ENCODE results near the gene FOXC2.

DNA sequence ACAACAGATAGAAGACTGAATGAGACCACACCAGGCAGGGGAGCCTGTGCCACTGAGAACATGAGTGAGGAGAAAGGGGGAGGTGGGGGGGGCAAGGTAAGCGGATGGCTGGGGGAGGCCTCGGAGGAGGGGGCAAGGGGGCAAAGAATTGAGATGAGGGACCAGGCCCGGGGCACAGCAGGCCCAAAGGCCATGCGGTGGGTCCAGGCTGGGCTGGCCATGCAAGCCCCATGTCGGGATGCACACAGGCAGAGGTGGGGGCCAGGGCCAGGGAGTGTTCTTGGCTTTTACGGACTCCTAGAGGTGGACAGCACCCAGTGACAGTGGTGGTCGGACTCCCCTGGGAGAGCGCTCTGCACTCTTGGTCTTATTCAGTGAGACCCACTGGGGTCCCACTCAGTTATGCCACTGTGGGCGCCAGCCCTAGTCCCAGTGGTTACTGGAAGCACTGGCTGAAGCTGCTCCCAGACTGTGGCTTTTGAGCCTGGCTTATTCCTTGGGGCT is 6.8 kb upstream of the FOXC2 start:
- TF ChIP-seq, protein P1, sequence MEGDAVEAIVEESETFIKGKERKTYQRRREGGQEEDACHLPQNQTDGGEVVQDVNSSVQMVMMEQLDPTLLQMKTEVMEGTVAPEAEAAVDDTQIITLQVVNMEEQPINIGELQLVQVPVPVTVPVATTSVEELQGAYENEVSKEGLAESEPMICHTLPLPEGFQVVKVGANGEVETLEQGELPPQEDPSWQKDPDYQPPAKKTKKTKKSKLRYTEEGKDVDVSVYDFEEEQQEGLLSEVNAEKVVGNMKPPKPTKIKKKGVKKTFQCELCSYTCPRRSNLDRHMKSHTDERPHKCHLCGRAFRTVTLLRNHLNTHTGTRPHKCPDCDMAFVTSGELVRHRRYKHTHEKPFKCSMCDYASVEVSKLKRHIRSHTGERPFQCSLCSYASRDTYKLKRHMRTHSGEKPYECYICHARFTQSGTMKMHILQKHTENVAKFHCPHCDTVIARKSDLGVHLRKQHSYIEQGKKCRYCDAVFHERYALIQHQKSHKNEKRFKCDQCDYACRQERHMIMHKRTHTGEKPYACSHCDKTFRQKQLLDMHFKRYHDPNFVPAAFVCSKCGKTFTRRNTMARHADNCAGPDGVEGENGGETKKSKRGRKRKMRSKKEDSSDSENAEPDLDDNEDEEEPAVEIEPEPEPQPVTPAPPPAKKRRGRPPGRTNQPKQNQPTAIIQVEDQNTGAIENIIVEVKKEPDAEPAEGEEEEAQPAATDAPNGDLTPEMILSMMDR (conservative IDR thresholded peaks at IDR 0.05 in 1 of 2, IDR thresholded peaks at IDR 0.05 in 1 of 2; ENCODE audit: low read depth in 1 of 2, low read length in 2 of 2) = no peak
- TF ChIP-seq EZH2 (IDR thresholded peaks at IDR 0.05; ENCODE audit: low read length, missing control alignments) = no peak
